LNCaP clone FGC (cell line): ENCODE results near the gene VSX2.

Source experiments
- DNase-seq: peaks from one replicate; pipeline ENCODE4 v3.0.0-alpha.2; 2011; ENCODE audit warnings: low read depth
- H3K4me3 ChIP-seq: 2 replicates; pipeline ENCODE4 v1.5.1; 2011; ENCODE audit warnings: mild to moderate bottlenecking, low read depth, low read length, control low read depth
- CTCF ChIP-seq: IDR thresholded peaks from 2 replicates; pipeline ENCODE4 v1.5.1; 2012; ENCODE audit warnings: mild to moderate bottlenecking; ENCODE audit not compliant: control insufficient read depth, insufficient read depth; ENCODE audit errors: extremely low read depth

VSX2 gene

GRCh38 chr14:74245292-74245691, 6.0 kb downstream of the VSX2 start:
- DNase-seq, result no peak
- no peak for TF ChIP-seq CTCF
- no peak overlapping the region for H3K4me3 ChIP-seq

- no peak for DNase-seq
- no peak for TF ChIP-seq CTCF
- no peak overlapping the region for H3K4me3 ChIP-seq
Measured at GRCh38 chr14:74246542-74246941, 7.3 kb downstream of the VSX2 start.

- TF ChIP-seq CTCF, result no peak
- DNase-seq, result no peak
- no peak overlapping the region for H3K4me3 ChIP-seq
Measured at GRCh38 chr14:74248017-74248416, 8.8 kb downstream of the VSX2 start.

DNA sequence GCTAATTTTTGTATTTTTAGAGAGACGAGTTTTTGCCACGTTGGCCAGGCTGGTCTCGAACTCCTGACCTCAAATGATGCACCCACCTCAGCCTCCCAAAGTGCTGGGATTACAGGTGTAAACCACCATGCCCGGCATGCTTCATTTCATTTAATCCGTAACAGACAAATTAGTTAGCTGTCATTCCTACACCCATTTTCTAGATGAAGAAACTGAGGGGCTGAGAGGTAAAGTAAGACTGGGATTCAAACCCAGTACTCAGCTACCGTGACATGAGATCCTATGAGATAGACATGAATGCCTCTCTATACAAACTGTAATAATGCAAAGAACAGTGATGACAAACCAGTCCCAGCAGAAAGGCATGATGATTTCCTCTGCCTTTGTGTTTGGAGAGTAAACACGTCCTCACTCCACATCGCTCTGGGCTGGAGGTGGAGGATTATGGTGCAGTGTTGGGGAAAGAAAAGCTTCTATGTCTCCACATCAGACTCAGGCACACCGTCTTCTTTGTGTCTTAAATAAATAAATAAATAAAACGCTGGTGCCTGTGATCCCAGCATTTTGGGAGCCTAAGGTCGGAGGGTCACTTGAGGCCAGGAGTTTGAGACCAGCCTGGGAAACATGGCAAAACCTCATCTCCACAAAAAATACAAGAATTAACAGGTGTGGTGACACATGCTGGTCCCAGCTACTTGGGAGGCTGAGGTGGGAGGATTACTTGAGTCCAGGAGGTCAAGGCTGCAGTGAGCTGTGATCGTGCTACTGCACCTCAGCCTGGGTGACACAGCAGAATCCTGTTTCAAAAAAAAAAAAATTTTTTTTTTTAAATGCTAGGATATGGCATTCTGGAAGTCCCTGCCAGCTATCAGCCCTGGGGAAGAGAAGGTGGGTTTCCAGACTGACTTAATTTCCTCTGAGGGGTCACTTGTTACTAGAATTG, 10.5 kb downstream of the VSX2 start:
- no peak for TF ChIP-seq CTCF
- H3K4me3 ChIP-seq, result no peak overlapping the region
- peak; percentile 37 for DNase-seq

DNA sequence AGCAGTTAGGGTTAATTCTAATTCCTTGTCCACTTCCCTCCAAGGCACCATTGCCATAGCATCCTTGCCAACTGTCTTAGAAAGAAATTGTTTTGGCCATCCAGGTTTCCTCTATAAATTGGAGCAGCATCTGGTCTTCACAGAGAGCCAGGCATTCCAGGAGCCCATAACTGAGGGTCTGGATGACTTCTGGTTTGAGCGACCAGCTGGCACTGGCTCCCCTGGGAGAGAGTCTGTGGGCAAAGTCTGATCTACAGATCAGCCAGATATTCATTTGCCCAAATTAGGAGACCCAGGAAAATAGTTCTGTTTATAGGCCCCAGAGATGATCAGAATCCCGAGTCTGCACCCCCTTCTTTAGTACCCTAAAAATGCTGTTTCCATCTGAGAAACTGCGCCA, 16.0 kb downstream of the VSX2 start:
- no peak for TF ChIP-seq CTCF
- H3K4me3 ChIP-seq, result no peak overlapping the region
- no peak for DNase-seq

DNA sequence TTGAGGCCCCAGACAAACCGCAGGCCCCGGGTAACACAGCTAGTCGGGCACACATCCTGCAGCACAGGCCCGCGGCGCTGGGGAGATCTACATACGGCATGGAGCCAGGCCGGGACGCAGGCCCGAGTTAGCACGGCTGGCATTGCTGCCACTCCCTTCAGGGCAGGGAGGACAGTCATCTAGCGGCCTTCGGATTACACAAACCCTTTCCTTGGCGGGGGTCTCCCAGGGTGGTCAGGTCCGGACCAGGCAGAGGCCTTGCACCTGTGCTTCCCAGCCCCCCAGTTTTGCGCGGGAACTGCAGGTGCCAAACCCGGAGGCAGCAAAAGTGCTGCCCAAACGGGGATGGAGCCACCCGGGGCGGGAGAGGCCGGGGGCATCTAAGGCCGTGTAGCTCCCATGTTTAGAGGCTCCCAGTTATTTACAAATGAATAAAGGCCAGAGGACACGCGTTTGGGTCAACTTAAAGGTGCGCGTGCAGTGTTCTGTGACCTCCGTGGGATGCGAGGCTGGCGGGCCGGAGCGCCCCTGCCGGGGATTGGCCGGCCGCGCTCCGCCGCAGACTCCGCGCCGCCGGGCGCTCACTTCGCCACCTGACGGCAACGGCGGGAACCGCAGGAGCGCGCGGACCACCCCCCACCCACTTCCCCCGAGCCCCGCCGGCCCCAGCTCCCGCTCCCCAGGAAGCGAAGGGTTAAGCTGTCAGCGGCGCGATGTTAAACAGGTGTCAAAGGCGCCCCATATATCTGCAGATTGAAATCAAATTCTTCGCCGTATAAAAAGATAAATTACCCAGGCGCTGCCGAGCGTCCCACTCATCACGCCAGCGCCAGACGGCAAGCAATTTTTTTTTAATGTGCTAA, 18.1 kb downstream of the VSX2 start:
- DNase-seq, result no peak
- peak; percentile 86 for TF ChIP-seq CTCF
- peak overlapping the region; percentile 59 for H3K4me3 ChIP-seq
